ENCODE data around the gene MRFAP1L1.

GRCh38 chr4:6723851-6724250 is 14.2 kb upstream of the MRFAP1L1 start:
- no peak for TF ChIP-seq CTCF (optimal IDR thresholded peaks at IDR 0.05 in 1 of 3, IDR thresholded peaks at IDR 0.05 in 1 of 3, conservative IDR thresholded peaks at IDR 0.05 in 1 of 3; ENCODE audit: extremely low read depth in 1 of 3, insufficient read depth in 2 of 3, low read length in 3 of 3)
- no peak for TF ChIP-seq EZH2 (IDR thresholded peaks at IDR 0.05; ENCODE audit: low read length)

All from keratinocyte (primary cell).